Activated naive CD4-positive, alpha-beta T cell treated with anti-CD3 and anti-CD28 coated beads, Interleukin-2, amount 50 U/mL, for 24 hours (primary cell): ENCODE results near the gene MPIG6B.

Experiments used
- H3K27ac Mint-ChIP-seq: one replicate; pipeline ENCODE4 v1.8.0; 2021; ENCODE audit warnings: mild to moderate bottlenecking, mixed read lengths
- H3K27me3 Mint-ChIP-seq: one replicate; pipeline ENCODE4 v1.8.0; 2021; ENCODE audit warnings: mixed read lengths
- H3K36me3 Mint-ChIP-seq: one replicate; pipeline ENCODE4 v1.8.0; 2021; ENCODE audit warnings: mixed read lengths
- H3K4me1 Mint-ChIP-seq: one replicate; pipeline ENCODE4 v1.8.0; 2021; ENCODE audit warnings: mixed read lengths
- H3K4me3 Mint-ChIP-seq: one replicate; pipeline ENCODE4 v1.8.0; 2021; ENCODE audit warnings: mild to moderate bottlenecking, mixed read lengths
- H3K9me3 Mint-ChIP-seq: one replicate; pipeline ENCODE4 v1.8.0; 2021; ENCODE audit warnings: mixed read lengths

Gene MPIG6B, protein sequence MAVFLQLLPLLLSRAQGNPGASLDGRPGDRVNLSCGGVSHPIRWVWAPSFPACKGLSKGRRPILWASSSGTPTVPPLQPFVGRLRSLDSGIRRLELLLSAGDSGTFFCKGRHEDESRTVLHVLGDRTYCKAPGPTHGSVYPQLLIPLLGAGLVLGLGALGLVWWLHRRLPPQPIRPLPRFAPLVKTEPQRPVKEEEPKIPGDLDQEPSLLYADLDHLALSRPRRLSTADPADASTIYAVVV

DNA sequence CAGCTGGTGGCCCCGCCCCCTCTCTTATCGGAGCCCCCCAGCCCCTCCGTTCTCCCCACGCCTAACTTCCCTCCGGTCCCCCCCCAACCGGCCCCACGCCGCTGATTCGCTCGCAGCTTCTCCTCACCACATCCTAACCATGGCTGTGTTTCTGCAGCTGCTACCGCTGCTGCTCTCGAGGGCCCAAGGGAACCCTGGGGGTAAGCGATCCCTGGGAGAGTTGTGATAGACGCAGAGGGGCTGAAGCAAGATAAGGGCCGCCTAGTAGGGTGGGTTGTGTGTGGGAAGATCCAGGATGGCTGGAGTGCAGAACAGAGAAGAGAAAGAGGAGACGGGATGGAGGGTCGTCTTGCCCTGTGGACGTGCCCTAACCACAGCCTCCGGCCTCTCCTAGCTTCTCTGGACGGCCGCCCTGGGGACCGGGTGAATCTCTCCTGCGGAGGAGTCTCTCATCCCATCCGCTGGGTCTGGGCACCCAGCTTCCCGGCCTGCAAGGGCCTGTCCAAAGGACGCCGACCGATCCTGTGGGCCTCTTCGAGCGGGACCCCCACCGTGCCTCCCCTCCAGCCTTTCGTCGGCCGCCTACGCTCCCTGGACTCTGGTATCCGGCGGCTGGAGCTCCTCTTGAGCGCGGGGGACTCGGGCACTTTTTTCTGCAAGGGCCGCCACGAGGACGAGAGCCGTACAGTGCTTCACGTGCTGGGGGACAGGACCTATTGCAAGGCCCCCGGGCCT is at the start of gene MPIG6B:
Gene MPIG6B (plus strand): TSS at position 129 of the 735 bp plus-strand sequence. CDS start 11 bp downstream, at position 140.
- H3K9me3 Mint-ChIP-seq: no peaks in the 10 kb centered on the region
- no peak within 1 kb of the TSS for H3K4me3 Mint-ChIP-seq
- H3K27me3 Mint-ChIP-seq: no peaks in the 10 kb centered on the region
- no peak within 1 kb of the TSS for H3K27ac Mint-ChIP-seq
- peaks cover 26% of the 10 kb centered on the region for H3K4me1 Mint-ChIP-seq
- no peaks in the 10 kb centered on the region for H3K36me3 Mint-ChIP-seq

DNA sequence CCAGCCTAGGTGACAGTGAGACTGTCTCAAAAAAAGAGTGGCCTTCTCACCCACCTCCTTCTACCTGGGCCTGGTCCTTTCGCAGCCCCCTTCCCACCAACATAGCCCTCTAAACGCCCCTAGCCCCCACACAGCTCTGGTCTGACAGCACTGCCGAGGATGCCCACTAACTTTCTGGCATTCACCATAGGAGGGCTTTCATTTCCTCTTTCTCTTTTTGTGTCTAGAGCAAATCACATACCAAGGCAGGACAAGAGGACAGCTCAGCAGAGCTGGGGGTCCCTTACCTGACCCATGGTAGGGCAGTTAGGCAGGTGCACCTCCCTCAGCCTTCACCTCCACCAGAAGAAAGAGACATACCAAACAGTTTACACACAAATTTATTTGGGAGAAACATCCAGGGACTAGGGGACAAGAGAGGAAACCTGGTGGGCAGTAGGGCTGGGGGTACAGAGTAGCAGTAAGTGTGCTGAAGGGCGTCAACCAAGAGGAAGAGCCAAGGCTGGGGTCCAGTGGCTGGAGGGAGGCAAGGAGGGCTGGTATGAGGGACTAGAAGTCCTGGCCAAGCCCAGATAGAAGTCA is 46.8 kb upstream of the MPIG6B start:
- Mint-ChIP-seq H3K27ac (no peak overlapping the region), H3K36me3 (peaks cover 5% of the 10 kb centered on the region), H3K9me3 (no peaks in the 10 kb centered on the region), H3K4me3 (no peak overlapping the region), H3K4me1 (peaks cover 18% of the 10 kb centered on the region), H3K27me3 (no peaks in the 10 kb centered on the region)

DNA sequence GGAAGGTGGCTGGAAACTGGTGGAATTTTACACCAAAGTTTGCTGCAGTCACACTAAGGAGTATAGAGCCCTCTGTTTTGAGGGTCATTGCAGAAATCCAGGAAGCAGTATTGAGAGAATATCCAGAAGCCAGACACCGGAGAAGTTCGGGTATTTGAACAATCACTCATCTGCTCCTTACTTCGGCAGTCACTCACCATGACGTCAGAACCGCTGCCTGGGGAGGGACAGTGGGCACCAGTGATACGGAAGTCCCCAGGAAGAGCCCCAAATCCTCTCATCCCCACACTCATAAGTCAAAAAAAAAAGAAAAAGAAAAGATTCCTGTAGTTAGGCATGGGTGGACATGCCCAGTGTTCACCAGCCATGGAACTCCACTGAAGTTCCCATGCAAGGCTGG is 46.3 kb upstream of the MPIG6B start:
- Mint-ChIP-seq H3K4me3 (no peak overlapping the region), H3K4me1 (peaks cover 23% of the 10 kb centered on the region), H3K27me3 (no peaks in the 10 kb centered on the region), H3K9me3 (no peaks in the 10 kb centered on the region), H3K36me3 (peaks cover 5% of the 10 kb centered on the region), H3K27ac (no peak overlapping the region)

DNA sequence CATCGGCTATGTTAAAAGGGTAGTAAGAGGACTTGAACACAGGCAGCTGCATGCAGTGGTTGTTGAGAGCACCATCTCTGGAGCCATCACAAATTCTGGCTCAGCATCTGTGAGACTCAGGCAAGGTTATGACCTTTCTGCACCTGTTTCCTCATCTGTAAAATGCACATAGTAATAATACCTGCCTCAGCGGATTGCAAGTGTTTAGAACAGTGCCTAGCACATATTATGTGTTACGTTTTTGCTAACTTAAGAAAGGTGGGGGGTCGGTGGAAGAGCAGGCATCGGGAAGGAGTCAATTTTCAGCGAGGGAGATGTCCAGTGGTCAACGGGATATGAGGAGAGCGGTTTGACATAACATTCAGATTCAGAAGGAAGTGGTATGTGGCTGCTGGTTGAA is 45.2 kb upstream of the MPIG6B start:
- no peak overlapping the region for H3K4me3 Mint-ChIP-seq
- no peak overlapping the region for H3K27ac Mint-ChIP-seq
- H3K27me3 Mint-ChIP-seq: no peaks in the 10 kb centered on the region
- no peaks in the 10 kb centered on the region for H3K9me3 Mint-ChIP-seq
- peaks cover 24% of the 10 kb centered on the region for H3K4me1 Mint-ChIP-seq
- no peaks in the 10 kb centered on the region for H3K36me3 Mint-ChIP-seq

DNA sequence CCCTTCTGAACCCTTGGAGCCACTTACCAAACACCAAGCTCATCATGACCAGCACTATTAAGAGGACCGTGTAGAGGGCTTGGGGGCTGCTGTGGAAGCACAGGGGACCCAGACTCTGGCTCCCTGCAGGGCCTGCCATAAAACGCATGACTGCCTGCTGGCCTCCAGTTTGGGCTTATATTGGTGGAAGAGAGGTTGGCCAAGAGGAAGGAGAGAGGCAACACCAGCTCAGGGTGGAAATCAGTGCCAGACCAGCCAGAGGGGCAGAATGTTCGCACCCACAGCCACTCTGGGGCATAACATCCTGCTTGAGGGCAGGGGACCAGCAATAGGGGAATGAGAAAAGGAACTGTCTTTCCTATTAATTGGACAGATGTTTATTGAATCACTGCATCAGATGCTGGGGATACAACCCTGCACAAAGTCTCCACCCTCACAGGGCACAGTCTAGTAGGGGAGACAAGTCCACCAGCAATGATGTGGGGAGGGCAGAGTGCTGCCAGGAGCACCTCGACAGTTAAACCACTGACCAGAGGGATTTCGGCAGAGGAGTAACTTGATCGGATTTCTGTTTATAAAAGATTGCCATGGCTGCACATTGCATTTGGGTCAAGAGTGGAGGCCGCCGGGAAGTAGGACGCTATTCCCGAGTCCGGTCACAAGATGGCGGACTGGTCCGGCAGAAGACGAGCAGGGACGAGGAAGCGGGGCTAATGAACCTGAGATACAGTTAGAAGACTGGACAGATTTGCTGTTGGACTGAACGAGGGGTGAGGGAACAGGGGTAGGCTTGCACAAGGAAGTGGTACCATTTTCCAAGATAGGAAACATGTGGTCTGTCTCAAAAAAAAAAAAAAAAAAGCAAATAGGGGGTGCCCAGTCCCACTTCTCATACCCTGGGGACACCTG is 42.7 kb upstream of the MPIG6B start, which contains the start of gene LY6G5C:
Gene LY6G5C (minus strand): TSS at position 842 of the 909 bp plus-strand sequence. CDS start 694 bp downstream, at position 148.
- no peaks in the 10 kb centered on the region for H3K9me3 Mint-ChIP-seq
- peaks cover 24% of the 10 kb centered on the region for H3K4me1 Mint-ChIP-seq
- H3K27ac Mint-ChIP-seq: peak within 1 kb of the TSS; percentile 71
- H3K4me3 Mint-ChIP-seq: peak within 1 kb of the TSS; percentile 89
- H3K36me3 Mint-ChIP-seq: no peaks in the 10 kb centered on the region
- H3K27me3 Mint-ChIP-seq: no peaks in the 10 kb centered on the region

DNA sequence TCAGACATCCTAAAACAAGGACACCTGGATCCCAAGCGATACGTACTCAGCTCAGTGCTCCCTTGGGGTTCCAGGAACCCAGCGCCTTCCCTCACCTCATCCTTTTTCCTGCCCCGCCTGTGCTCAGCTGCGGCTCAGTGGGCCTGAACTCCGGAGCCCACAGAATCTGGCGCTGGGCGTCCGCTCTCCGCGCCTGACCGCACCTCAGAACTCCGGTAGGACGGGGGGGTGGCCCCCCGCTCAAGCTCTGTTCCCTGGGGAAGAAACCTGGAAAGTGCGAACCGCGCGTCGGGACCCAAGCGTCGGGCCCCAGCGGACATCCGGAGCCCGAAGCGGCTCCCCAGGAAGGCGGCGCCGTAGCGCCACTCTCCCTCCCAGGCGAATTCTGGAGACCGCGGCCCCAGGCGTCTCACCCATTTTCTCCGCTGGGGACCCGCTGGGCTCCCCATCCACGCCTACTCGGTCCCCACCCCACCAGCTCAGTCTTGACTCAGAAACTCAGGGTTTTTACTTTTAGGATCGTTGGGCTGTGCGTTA is 42.0 kb upstream of the MPIG6B start:
- Mint-ChIP-seq H3K4me1 (peaks cover 24% of the 10 kb centered on the region), H3K36me3 (no peaks in the 10 kb centered on the region), H3K27ac (no peak overlapping the region)

DNA sequence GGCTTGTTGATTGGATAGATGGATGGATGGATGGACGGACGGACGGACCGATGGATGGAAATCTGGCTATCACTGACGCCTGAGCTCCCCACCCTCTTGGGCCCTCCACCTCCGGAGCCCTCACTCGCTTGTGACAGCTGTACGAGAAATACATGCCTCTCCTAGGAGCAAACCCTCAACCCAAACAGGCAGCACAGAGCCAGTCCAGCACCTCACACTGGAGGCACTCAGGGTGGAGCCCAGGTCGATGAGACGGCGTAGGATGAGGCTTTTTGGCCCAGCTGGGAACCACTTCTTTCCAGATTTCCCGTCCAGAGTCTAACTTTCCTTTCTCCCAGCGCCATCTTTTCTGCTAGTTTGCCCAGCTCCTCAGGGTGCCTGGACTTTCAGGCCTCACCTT is 39.6 kb upstream of the MPIG6B start:
- no peaks in the 10 kb centered on the region for H3K27me3 Mint-ChIP-seq
- H3K27ac Mint-ChIP-seq: no peak overlapping the region
- no peaks in the 10 kb centered on the region for H3K9me3 Mint-ChIP-seq
- H3K4me1 Mint-ChIP-seq: peaks cover 20% of the 10 kb centered on the region
- no peak overlapping the region for H3K4me3 Mint-ChIP-seq
- H3K36me3 Mint-ChIP-seq: peaks cover 2% of the 10 kb centered on the region

More for the DNA sequence above, 42.0 kb upstream of the MPIG6B start:
- no peaks in the 10 kb centered on the region for H3K27me3 Mint-ChIP-seq
- H3K4me3 Mint-ChIP-seq: peak overlapping the region; percentile 89
- no peaks in the 10 kb centered on the region for H3K9me3 Mint-ChIP-seq

DNA sequence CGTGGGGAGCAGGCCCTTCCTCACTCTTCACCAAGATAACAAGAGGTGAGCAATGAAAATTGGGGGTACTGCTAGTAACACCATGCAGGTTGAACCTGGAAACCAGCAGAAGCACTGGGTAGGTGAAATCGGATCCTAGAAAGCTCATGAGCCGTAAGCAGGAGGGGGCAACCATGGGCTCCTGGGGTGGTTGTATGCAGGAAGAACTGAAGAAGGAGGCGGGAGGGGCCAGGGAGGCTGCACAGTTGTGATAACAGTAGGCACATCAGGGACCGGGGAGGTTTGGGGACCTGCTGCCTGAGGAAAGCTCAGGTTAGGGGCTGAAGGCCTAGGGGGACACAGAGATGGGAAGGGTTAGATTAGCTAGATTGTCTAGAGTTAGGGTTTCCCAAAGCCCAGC is 36.7 kb upstream of the MPIG6B start:
- Mint-ChIP-seq H3K36me3 (peaks cover 3% of the 10 kb centered on the region), H3K27ac (no peak overlapping the region), H3K9me3 (no peaks in the 10 kb centered on the region), H3K4me1 (peaks cover 5% of the 10 kb centered on the region), H3K4me3 (no peak overlapping the region), H3K27me3 (no peaks in the 10 kb centered on the region)

DNA sequence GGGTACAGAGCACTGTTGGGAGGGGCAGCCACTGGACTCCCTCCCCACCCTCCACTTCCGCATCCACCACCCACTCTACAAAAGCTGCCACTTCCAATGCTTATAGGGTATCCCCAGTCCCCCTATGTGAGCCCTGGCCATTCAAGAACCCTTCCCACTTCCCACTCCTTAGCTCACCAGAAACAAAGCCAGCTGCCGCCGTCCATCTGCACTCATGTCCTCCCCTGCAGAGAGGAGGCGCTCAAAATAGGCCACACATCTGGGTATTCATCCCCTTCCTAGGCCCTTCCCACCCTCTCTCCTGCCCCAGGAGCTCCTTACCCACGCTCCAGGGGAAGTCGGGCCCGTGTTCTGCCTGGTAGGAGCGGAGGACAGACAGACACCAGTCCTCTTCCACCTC is 35.9 kb upstream of the MPIG6B start:
- no peaks in the 10 kb centered on the region for H3K27me3 Mint-ChIP-seq
- no peaks in the 10 kb centered on the region for H3K9me3 Mint-ChIP-seq
- H3K4me1 Mint-ChIP-seq: no peaks in the 10 kb centered on the region
- no peak overlapping the region for H3K4me3 Mint-ChIP-seq
- peaks cover 3% of the 10 kb centered on the region for H3K36me3 Mint-ChIP-seq
- H3K27ac Mint-ChIP-seq: no peak overlapping the region

DNA sequence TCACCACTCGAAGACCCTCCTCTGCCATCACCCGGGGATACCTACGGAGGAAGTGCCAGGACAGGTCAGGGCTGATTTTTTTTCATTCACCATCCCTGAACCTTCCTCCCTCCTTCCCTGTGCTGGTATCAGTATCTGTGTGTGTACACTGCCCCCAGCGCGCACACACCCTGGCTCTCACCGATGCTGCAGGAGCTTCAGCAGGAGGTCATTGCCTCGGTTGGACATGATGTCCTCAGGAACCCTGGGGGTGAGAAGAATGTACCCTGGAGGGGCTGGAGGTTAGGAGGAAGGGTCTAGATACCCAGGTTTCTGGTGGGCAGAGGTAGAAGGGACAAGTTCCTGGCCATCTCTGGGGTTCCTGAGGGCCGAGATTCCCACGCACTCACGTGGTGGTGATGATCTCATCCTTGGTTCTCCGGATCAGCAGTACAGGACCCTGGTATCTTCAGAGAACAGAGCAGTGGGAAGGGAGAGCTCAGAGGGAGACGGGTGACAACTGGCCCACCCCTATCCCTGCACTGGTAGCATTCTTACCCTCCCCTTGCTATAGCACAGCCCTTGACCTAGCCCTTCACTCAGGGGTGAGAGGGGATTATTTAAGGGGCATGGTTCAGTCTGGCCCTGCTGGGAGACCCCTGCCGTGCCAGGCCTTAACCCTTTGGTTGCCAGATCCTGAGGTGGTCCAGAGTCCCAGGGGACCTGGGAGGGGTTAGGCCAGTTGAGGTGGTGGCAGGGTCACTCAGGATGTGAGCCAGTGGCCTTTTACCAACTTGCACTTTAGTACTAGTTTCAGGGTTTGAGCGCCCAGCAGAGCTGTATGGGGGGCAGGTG is 35.1 kb upstream of the MPIG6B start:
- no peaks in the 10 kb centered on the region for H3K9me3 Mint-ChIP-seq
- H3K4me1 Mint-ChIP-seq: no peaks in the 10 kb centered on the region
- H3K36me3 Mint-ChIP-seq: peaks cover 4% of the 10 kb centered on the region
- H3K27ac Mint-ChIP-seq: no peak overlapping the region
- no peaks in the 10 kb centered on the region for H3K27me3 Mint-ChIP-seq
- H3K4me3 Mint-ChIP-seq: no peak overlapping the region

DNA sequence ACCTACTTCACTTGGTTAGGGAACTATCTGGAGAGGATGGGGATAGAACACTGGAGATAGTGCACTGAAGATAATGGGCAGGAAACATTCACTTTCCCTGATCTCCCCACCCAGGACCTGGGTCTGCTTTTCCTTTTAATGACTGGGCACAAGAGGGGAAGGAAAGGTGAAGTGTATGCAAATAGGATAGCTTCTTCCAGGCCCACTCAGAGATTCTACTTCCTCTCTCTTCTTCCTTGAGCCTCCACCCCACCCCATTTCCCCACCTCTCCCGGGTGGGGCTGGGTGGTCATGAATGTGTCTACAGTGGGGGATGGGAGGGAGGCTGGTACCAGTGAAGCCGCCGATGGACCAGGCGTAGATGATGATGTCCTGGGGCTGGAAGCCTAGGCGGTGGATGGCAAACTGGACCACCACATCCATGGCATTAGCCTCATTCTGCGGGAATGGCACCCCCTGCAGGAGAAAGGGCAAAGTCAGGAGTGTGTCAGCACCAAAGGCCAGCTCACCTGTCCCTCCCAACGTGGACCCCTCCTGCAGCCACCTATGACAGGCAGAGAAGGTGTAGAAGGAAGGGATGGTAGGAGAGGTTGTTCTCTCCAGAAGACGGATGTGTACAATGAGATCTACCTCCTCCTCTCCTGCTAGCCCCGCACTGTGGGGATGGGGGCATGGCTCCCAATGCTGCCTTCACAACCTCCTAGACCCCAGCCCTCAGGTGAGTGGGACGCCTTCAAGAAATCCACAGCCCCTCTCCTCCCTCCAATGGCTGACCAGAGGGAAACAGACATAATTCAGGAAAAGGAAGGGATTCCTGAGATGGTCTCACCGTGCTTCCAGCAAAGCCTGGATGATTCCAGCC is 33.7 kb upstream of the MPIG6B start:
- Mint-ChIP-seq H3K27me3 (no peaks in the 10 kb centered on the region), H3K4me3 (no peak overlapping the region), H3K36me3 (peaks cover 4% of the 10 kb centered on the region), H3K9me3 (no peaks in the 10 kb centered on the region), H3K27ac (no peak overlapping the region), H3K4me1 (no peaks in the 10 kb centered on the region)

DNA sequence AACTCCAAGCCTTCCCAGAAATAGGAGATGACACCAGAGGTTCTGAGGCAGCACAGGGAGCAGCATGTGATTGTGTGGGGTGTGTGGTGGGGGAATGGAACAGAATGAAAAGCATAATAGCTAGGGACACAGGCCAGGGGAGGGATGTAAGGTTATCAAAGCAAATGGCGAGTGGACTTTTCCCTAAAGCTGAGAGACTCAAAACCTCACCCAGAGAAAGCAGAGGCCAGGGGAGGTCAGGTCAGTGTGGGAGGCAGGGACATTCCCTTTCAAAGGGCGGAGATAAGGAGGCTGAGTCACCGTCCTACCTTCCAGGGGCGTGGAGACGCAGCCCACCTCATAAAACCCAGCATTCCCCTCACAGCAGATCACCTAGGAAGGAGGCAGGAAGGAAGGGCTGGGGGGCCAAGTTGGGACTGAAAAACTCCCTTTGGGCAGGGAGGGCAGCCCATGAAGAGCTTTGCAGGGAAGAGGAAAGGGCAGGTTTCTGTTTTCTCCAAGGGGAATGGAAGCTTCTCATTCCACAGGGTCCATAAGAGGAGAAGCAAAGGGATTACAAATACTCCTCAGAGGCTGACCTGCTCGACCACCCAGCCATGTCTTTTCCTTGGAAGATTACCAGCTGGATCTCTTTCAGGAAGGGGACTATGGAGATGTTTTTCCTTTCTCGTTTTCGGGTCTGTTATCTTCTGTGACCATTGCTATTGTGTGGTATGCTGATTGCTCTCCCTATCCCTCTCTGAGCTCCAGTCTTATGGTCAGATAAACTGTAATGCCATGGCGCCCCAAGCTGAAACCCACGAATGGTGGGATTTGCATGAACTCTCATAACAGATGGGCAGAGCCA is 32.7 kb upstream of the MPIG6B start:
- H3K27ac Mint-ChIP-seq: peak overlapping the region; percentile 18

DNA sequence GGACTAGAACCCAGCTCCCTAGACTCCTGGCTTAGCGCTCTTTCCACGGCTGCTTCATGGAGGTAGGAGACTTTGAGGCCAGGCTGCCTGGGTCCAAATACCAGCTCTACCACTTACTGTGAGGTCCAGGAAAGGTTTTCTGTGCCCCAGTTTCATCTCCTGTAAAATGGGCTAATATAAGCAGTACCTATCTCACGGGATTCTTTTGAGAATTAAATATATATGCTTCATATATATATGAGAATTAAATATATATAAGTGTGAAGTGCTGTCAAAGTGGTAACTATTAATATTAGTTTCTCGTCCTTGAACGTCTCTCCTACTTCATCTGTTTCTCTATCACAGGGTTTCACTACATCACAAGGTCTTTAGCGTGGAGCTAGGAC is 32.1 kb upstream of the MPIG6B start:
- Mint-ChIP-seq H3K27ac (no peak overlapping the region), H3K27me3 (no peaks in the 10 kb centered on the region), H3K36me3 (peaks cover 4% of the 10 kb centered on the region), H3K4me1 (no peaks in the 10 kb centered on the region), H3K9me3 (no peaks in the 10 kb centered on the region), H3K4me3 (no peak overlapping the region)

More for the DNA sequence above, 32.7 kb upstream of the MPIG6B start:
- Mint-ChIP-seq H3K4me1 (no peaks in the 10 kb centered on the region), H3K4me3 (no peak overlapping the region), H3K36me3 (peaks cover 4% of the 10 kb centered on the region), H3K9me3 (no peaks in the 10 kb centered on the region), H3K27me3 (no peaks in the 10 kb centered on the region)
